T-cell (primary cell): ENCODE results near the gene PPM1L. TPM values are rescaled to one million over a fixed set of nuclear protein-coding genes. Genes with fewer than 3 reads are reported as not detected.

ENCODE experiments used
- ATAC-seq, 4 experiments: fragments of 200-7000 bp in 3 of 4; fragments of 150-1000 bp in 1 of 4; cut with Tn5 transposase; replicated peaks in 1 of 4; 1 replicate in 3 of 4; 2 replicates in 1 of 4; pipeline ENCODE4 v1.10.0; 2021; ENCODE audit warnings: moderate library complexity in 3 of 4, mild to moderate bottlenecking in 2 of 4, moderate number of reproducible peaks in 1 of 4
- CTCF ChIA-PET, 2 donors: fragments of 300-600 bp; sonication (Branson Sonifier 250); formaldehyde crosslinking; loops; one replicate each; lab custom pipeline; 2022; ENCODE audit warnings: antibody characterized with exemption in 2 of 2; lab: Charles Lee
- POLR2A ChIA-PET, 2 donors: fragments of 300-600 bp; sonication (Branson Sonifier 250); formaldehyde crosslinking; loops; one replicate each; lab custom pipeline; 2022; ENCODE audit warnings: antibody characterized with exemption in 2 of 2; lab: Charles Lee
- DNase-seq, 35 experiments: peaks; one replicate each; pipeline versions ENCODE4 v3.0.0 to v3.0.0-alpha.2; 2013 to 2023
- H3K27ac ChIP-seq: one replicate; pipeline ENCODE4 v1.5.1; 2013; ENCODE audit warnings: low read length
- H3K27me3 ChIP-seq, 2 experiments: replicated peaks in 1 of 2; 1 replicate in 1 of 2; 2 replicates in 1 of 2; pipeline versions ENCODE4 v1.6.1 to v1.7.0; 2013; ENCODE audit warnings: low read length in 1 of 2, mixed read lengths in 1 of 2; ENCODE audit not compliant: control insufficient read depth in 2 of 2, insufficient read depth in 2 of 2; ENCODE audit errors: extremely low read depth in 1 of 2
- H3K36me3 ChIP-seq, 2 donors: 1 replicate in 1 of 2; 2 replicates in 1 of 2; pipeline versions ENCODE4 v1.6.1 to v1.7.0; 2013; ENCODE audit warnings: low read length in 1 of 2; ENCODE audit not compliant: control insufficient read depth in 2 of 2, insufficient read depth in 1 of 2; ENCODE audit errors: extremely low read depth in 1 of 2
- H3K4me1 ChIP-seq, 2 experiments: 1 replicate in 1 of 2; 2 replicates in 1 of 2; pipeline versions ENCODE4 v1.6.1 to v1.7.0; 2013; ENCODE audit warnings: low read length in 2 of 2, mixed read lengths in 1 of 2; ENCODE audit not compliant: insufficient read depth in 2 of 2, control insufficient read depth in 1 of 2; ENCODE audit errors: extremely low read depth in 1 of 2
- H3K4me3 ChIP-seq, 2 donors: 1 replicate in 1 of 2; 2 replicates in 1 of 2; pipeline versions ENCODE4 v1.5.1 to v1.7.0; 2013; ENCODE audit warnings: mild to moderate bottlenecking in 2 of 2, low read length in 1 of 2, moderate library complexity in 1 of 2; ENCODE audit not compliant: control insufficient read depth in 1 of 2; ENCODE audit errors: extremely low read depth in 1 of 2
- H3K9me3 ChIP-seq: 2 replicates; pipeline ENCODE4 v1.7.0; 2013
- H3K27ac Mint-ChIP-seq, 2 donors: one replicate each; pipeline ENCODE4 v1.8.0; 2020 to 2021; ENCODE audit warnings: mild to moderate bottlenecking in 2 of 2, mixed read lengths in 2 of 2
- H3K27me3 Mint-ChIP-seq, 2 donors: one replicate each; pipeline ENCODE4 v1.8.0; 2021 to 2022; ENCODE audit warnings: mixed read lengths in 2 of 2
- H3K36me3 Mint-ChIP-seq: one replicate; pipeline ENCODE4 v1.8.0; 2021; ENCODE audit warnings: mixed read lengths
- H3K4me1 Mint-ChIP-seq, 3 donors: one replicate each; pipeline ENCODE4 v1.8.0; 2020 to 2022; ENCODE audit warnings: mixed read lengths in 3 of 3, mild to moderate bottlenecking in 1 of 3
- H3K4me3 Mint-ChIP-seq, 3 donors: one replicate each; pipeline ENCODE4 v1.8.0; 2020 to 2022; ENCODE audit warnings: mild to moderate bottlenecking in 3 of 3, mixed read lengths in 3 of 3, moderate library complexity in 3 of 3
- H3K9me3 Mint-ChIP-seq, 3 donors: one replicate each; pipeline ENCODE4 v1.8.0; 2020 to 2022; ENCODE audit warnings: mixed read lengths in 3 of 3
- WGBS: methylation state at CpG from one replicate; pipeline ENCODE4 v1.1.5; 2013; ENCODE audit warnings: missing lambda C conversion rate; ENCODE audit not compliant: insufficient coverage; 5-methylcytosine and 5-hydroxymethylcytosine counted together
- total RNA-seq, 35 experiments: library from RNA in 6 of 35; stranded (reverse) in 6 of 35; fragments of 120-200 nt in 1 of 35; gene quantifications; one replicate each; pipeline versions ENCODE4 v1.2.1 to v1.2.4 and lab custom pipeline; 2013 to 2026

Gene PPM1L
- total RNA-seq, 5 donors from 2014 or later (not counting 1 experiment from before 2014, with no cell fraction given) = 4.8 to 6.4 (median 5.7) TPM

- no peaks in the 10 kb centered on the region for H3K4me1 Mint-ChIP-seq
- peaks cover 0 to 2% (median 0%) of the 10 kb centered on the region in 3 donors for H3K9me3 Mint-ChIP-seq
- WGBS = no CpG with 5 or more reads among the region's 1 CpG
- Histone ChIP-seq H3K4me3 (no peak overlapping the region), H3K4me1 (no peaks in the 10 kb centered on the region), H3K9me3 (no peaks in the 10 kb centered on the region), H3K36me3 (no peaks in the 10 kb centered on the region), H3K27ac (no peak overlapping the region), H3K27me3 (no peaks in the 10 kb centered on the region)
- H3K4me3 Mint-ChIP-seq = no peak overlapping the region
- ChIA-PET CTCF (no interaction called here), POLR2A (no interaction called here)
- H3K27me3 Mint-ChIP-seq = no peaks in the 10 kb centered on the region
- peaks cover 4% of the 10 kb centered on the region for H3K36me3 Mint-ChIP-seq
- no peak overlapping the region for H3K27ac Mint-ChIP-seq
- DNase-seq (no peak), ATAC-seq (no peak)
Measured at GRCh38 chr3:160963949-160964348, 207.9 kb downstream of the PPM1L start.

- Mint-ChIP-seq H3K36me3 (peaks cover 4% of the 10 kb centered on the region), H3K27me3 (no peaks in the 10 kb centered on the region), H3K4me1 (peaks cover 9% of the 10 kb centered on the region in 3 donors), H3K4me3 (no peak overlapping the region), H3K9me3 (peaks cover 0 to 2% (median 0%) of the 10 kb centered on the region in 3 donors), H3K27ac (no peak overlapping the region)
- H3K27me3 ChIP-seq = no peaks in the 10 kb centered on the region
- CTCF ChIA-PET = interaction anchor here (0.6 to 1.6 kb wide), 2 partner anchors 11 to 260 kb away, joined by 3 to 7 read pairs; no protein-coding TSS in a partner anchor
- H3K36me3 ChIP-seq = no peaks in the 10 kb centered on the region
- H3K9me3 ChIP-seq = no peaks in the 10 kb centered on the region
- POLR2A ChIA-PET = no interaction called here
- ATAC-seq = no peak
- H3K4me3 ChIP-seq = no peak overlapping the region
- no peak overlapping the region for H3K27ac ChIP-seq
- no peak for DNase-seq
- H3K4me1 ChIP-seq = no peaks in the 10 kb centered on the region
- WGBS = no CpG with 5 or more reads among the region's 2 CpGs
Measured at GRCh38 chr3:160968761-160969160, 212.7 kb downstream of the PPM1L start.

- H3K9me3 Mint-ChIP-seq = peaks cover 0 to 2% (median 0%) of the 10 kb centered on the region in 3 donors
- H3K4me3 Mint-ChIP-seq = no peak overlapping the region
- ChIA-PET POLR2A (no interaction called here), CTCF (interaction anchor here in 1 of 2 donors (0.8 kb wide), 1 partner anchor 8 kb away, joined by 3 read pairs; no protein-coding TSS in a partner anchor)
- no peak overlapping the region for H3K27ac Mint-ChIP-seq
- H3K4me1 Mint-ChIP-seq = peaks cover 9% of the 10 kb centered on the region in 3 donors
- no CpG with 5 or more reads among the region's 2 CpGs for WGBS
- Histone ChIP-seq H3K4me1 (peaks cover 0 to 2% of the 10 kb centered on the region in 2 experiments), H3K27me3 (no peaks in the 10 kb centered on the region), H3K9me3 (peaks cover 2% of the 10 kb centered on the region), H3K27ac (no peak overlapping the region), H3K4me3 (no peak overlapping the region), H3K36me3 (no peaks in the 10 kb centered on the region)
- no peaks in the 10 kb centered on the region for H3K27me3 Mint-ChIP-seq
- no peak for ATAC-seq
- H3K36me3 Mint-ChIP-seq = no peaks in the 10 kb centered on the region
- DNase-seq = no peak
Measured at GRCh38 chr3:160973067-160973809, 217.2 kb downstream of the PPM1L start.

GRCh38 chr3:160977773-160978172 is 221.7 kb downstream of the PPM1L start:
- CTCF ChIA-PET = no interaction called here
- POLR2A ChIA-PET = no interaction called here

GRCh38 chr3:160980740-160981139 is 224.7 kb downstream of the PPM1L start:
- Mint-ChIP-seq H3K9me3 (peaks cover 2 to 24% (median 4%) of the 10 kb centered on the region in 3 donors), H3K27me3 (no peaks in the 10 kb centered on the region), H3K36me3 (peaks cover 3% of the 10 kb centered on the region), H3K4me3 (no peak overlapping the region), H3K27ac (no peak overlapping the region), H3K4me1 (peaks cover 8 to 15% (median 12%) of the 10 kb centered on the region in 3 donors)
- H3K9me3 ChIP-seq = peaks cover 2% of the 10 kb centered on the region
- 71% methylated on average over 1 of the region's 2 CpGs for WGBS
- ChIA-PET POLR2A (no interaction called here), CTCF (no interaction called here)
- H3K27ac ChIP-seq = no peak overlapping the region
- no peak overlapping the region for H3K4me3 ChIP-seq
- ATAC-seq (peak in 1 of 4 experiments; percentile 71), DNase-seq (peak in 1 of 35 experiments; percentile 32)
- H3K4me1 ChIP-seq = peaks cover 5 to 6% of the 10 kb centered on the region in 2 experiments
- no peaks in the 10 kb centered on the region for H3K36me3 ChIP-seq
- H3K27me3 ChIP-seq = no peaks in the 10 kb centered on the region

More at GRCh38 chr3:160977773-160978172, 221.7 kb downstream of the PPM1L start:
- peaks cover 15 to 22% (median 20%) of the 10 kb centered on the region in 3 donors for H3K4me1 Mint-ChIP-seq
- H3K36me3 Mint-ChIP-seq = peaks cover 3% of the 10 kb centered on the region
- H3K27ac ChIP-seq = no peak overlapping the region
- peaks cover 2% of the 10 kb centered on the region for H3K9me3 ChIP-seq
- H3K27me3 ChIP-seq = no peaks in the 10 kb centered on the region
- DNase-seq (no peak), ATAC-seq (no peak)
- no peak overlapping the region for H3K27ac Mint-ChIP-seq
- no peak overlapping the region for H3K4me3 Mint-ChIP-seq
- H3K36me3 ChIP-seq = no peaks in the 10 kb centered on the region
- no peak overlapping the region for H3K4me3 ChIP-seq
- no peaks in the 10 kb centered on the region for H3K27me3 Mint-ChIP-seq
- peaks cover 0 to 13% (median 2%) of the 10 kb centered on the region in 3 donors for H3K9me3 Mint-ChIP-seq
- H3K4me1 ChIP-seq = peaks cover 5 to 6% of the 10 kb centered on the region in 2 experiments

- Mint-ChIP-seq H3K4me1 (peaks cover 8 to 15% (median 12%) of the 10 kb centered on the region in 3 donors), H3K27me3 (no peaks in the 10 kb centered on the region), H3K9me3 (peaks cover 2 to 24% (median 4%) of the 10 kb centered on the region in 3 donors), H3K36me3 (peaks cover 3% of the 10 kb centered on the region), H3K27ac (no peak overlapping the region), H3K4me3 (no peak overlapping the region)
- Histone ChIP-seq H3K27me3 (no peaks in the 10 kb centered on the region), H3K4me3 (no peak overlapping the region), H3K36me3 (no peaks in the 10 kb centered on the region), H3K4me1 (peaks cover 5 to 6% of the 10 kb centered on the region in 2 experiments), H3K9me3 (peaks cover 2% of the 10 kb centered on the region), H3K27ac (no peak overlapping the region)
- POLR2A ChIA-PET = no interaction called here
- ATAC-seq = peak in 3 of 4 experiments; percentile 37 to 90 (median 41)
- peak in 20 of 35 experiments; percentile 0 to 42 (median 12) for DNase-seq
- CTCF ChIA-PET = interaction anchor here in 1 of 2 donors (1.4 kb wide), 1 partner anchor 8 kb away, joined by 3 read pairs; no protein-coding TSS in a partner anchor
- WGBS = no CpG with 5 or more reads among the region's 3 CpGs
Measured at GRCh38 chr3:160981217-160981938, 225.3 kb downstream of the PPM1L start.
